Sigmoid colon (tissue), 4 donors: ENCODE results near the gene RASAL2.

ENCODE experiments used
- CTCF ChIP-seq, 4 experiments: fragments of 450-650 bp in 3 of 4; fragments of 200-600 bp in 1 of 4; IDR thresholded peaks; one replicate each; pipeline ENCODE4 v1.5.1; 2016 to 2019; ENCODE audit warnings: antibody characterized with exemption in 4 of 4, mild to moderate bottlenecking in 3 of 4, moderate library complexity in 2 of 4
- EP300 ChIP-seq, 4 donors: sonication (generic); formaldehyde crosslinking; IDR thresholded peaks; one replicate each; pipeline ENCODE4 v1.6.1; 2017; ENCODE audit warnings: antibody characterized with exemption in 4 of 4
- POLR2A ChIP-seq, 2 donors: fragments of 450-650 bp; IDR thresholded peaks; one replicate each; pipeline ENCODE4 v1.6.1; 2016; ENCODE audit warnings: antibody characterized with exemption in 2 of 2, mild to moderate bottlenecking in 2 of 2, moderate library complexity in 2 of 2
- POLR2AphosphoS5 ChIP-seq, 4 donors: sonication (generic); formaldehyde crosslinking; IDR thresholded peaks; one replicate each; pipeline ENCODE4 v1.6.1; 2017; ENCODE audit warnings: antibody characterized with exemption in 4 of 4

GRCh38 chr1:178337091-178337706 lies 243.3 kb downstream of the RASAL2 start:
- no peak for TF ChIP-seq CTCF (IDR thresholded peaks at IDR 0.05)
- no peak for TF ChIP-seq POLR2A (IDR thresholded peaks at IDR 0.05)
- no peak for TF ChIP-seq EP300 (IDR thresholded peaks at IDR 0.05)
- TF ChIP-seq POLR2AphosphoS5 (IDR thresholded peaks at IDR 0.05): no peak
